ENCODE results near the gene CEP112.

- TF ChIP-seq EZH2 (IDR thresholded peaks at IDR 0.05) (no peak), FOXP2 (optimal IDR thresholded peaks at IDR 0.05; ENCODE audit: control extremely low read depth, extremely low read length, insufficient read depth) (no peak), POLR2AphosphoS5 (IDR thresholded peaks at IDR 0.05; ENCODE audit: borderline replicate concordance, low read depth, low read length) (no peak)
Measured at GRCh38 chr17:65783845-65784334, 408.0 kb downstream of the CEP112 start.

Data from SK-N-MC (cell line).